Measurements from ENCODE around the gene MRPL50. TPM values are rescaled to one million over a fixed set of nuclear protein-coding genes. Genes with fewer than 3 reads are reported as not detected.

Gene MRPL50
- total RNA-seq, 1 experiment from 2014 or later, result 20.0 TPM

DNA sequence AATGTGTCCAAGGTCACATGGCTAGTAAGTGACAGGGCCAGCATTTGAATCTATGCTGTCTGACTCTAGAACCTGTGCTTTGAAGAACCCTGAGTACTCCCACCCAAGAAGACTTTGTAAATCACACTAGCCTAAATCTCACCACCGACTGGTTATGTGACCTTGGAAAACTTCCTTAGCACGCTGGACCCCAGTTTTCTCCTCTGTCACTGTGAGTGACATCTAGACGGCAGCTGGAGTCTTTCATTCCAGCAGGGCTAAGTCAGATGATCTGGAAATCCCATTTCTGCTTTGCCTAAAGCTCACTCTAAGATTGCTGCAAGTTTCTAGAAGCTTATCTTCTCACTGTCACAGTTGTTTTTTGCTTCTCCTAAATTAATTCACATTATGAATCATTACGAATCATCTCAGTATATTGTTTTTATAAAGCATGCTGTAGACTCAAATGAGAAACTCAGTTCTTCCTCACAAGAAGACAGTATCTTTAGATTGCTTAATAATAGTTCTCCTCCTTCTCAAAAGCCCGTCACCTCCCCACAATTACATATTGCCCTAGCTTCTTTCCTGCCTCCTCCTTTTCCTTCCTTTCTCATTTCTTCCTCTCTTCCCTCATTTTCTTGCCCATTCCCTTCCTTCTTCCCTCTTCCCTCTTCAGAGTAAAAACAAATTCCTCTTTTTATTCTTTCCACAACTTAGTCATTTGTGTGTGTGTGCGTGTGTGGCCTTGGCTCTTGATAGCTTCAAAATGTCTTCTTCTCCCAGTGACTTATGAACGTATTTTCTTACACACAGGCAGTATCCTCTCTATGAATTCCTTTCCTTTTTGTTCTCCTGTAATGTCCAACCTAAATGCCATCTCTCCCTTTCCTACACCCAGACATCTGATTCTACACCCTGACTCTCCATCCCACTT, 20.4 kb upstream of the MRPL50 start:
- H2BK120ac ChIP-seq (ENCODE audit: low read depth, low read length, poor library complexity, severe bottlenecking), result no peak overlapping the region
- H3K4me1 Mint-ChIP-seq, result peaks cover 2 to 4% of the 10 kb centered on the region in 2 experiments; a peak in 3 of 4 replicates
- no peaks in the 10 kb centered on the region for H3K23me2 ChIP-seq (ENCODE audit: insufficient read length, low read depth, low read length, poor library complexity, severe bottlenecking)
- no peaks in the 10 kb centered on the region for H3K27me3 ChIP-seq (ENCODE audit: insufficient read depth, low read length)
- DNase-seq, result no peak
- no peaks in the 10 kb centered on the region for H4K20me1 ChIP-seq (ENCODE audit: control insufficient read depth, insufficient read depth, insufficient read length)
- H3K9ac ChIP-seq (ENCODE audit: extremely low read depth, insufficient read length, low read length), result no peak overlapping the region
- H3K27ac Mint-ChIP-seq, result no peak overlapping the region
- no peak overlapping the region for H2AK5ac ChIP-seq (ENCODE audit: insufficient read length, low read length)
- H3K79me2 ChIP-seq (ENCODE audit: insufficient read depth, low read length), result no peaks in the 10 kb centered on the region
- H3K14ac ChIP-seq (ENCODE audit: insufficient read depth, low read length), result no peak overlapping the region
- TF ChIP-seq, protein P1, sequence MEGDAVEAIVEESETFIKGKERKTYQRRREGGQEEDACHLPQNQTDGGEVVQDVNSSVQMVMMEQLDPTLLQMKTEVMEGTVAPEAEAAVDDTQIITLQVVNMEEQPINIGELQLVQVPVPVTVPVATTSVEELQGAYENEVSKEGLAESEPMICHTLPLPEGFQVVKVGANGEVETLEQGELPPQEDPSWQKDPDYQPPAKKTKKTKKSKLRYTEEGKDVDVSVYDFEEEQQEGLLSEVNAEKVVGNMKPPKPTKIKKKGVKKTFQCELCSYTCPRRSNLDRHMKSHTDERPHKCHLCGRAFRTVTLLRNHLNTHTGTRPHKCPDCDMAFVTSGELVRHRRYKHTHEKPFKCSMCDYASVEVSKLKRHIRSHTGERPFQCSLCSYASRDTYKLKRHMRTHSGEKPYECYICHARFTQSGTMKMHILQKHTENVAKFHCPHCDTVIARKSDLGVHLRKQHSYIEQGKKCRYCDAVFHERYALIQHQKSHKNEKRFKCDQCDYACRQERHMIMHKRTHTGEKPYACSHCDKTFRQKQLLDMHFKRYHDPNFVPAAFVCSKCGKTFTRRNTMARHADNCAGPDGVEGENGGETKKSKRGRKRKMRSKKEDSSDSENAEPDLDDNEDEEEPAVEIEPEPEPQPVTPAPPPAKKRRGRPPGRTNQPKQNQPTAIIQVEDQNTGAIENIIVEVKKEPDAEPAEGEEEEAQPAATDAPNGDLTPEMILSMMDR (conservative IDR thresholded peaks at IDR 0.05), result no peak
- H2BK5ac ChIP-seq (ENCODE audit: insufficient read length, low read length), result no peak overlapping the region
- WGBS (ENCODE audit: extremely low coverage, insufficient read length, low lambda C conversion rate), result no CpG with 5 or more reads among the region's 7 CpGs
- no peak overlapping the region for H2BK12ac ChIP-seq (ENCODE audit: insufficient read length, low read depth, low read length)
- H3K27me3 Mint-ChIP-seq (ENCODE audit: low read depth), result peaks cover 7% of the 10 kb centered on the region
- H3T11ph ChIP-seq (ENCODE audit: low read length), result no peak overlapping the region
- H3K27ac ChIP-seq (ENCODE audit: insufficient read length, low read depth, low read length), result no peak overlapping the region
- H2AFZ ChIP-seq (ENCODE audit: low read length), result no peak overlapping the region
- H3K56ac ChIP-seq (ENCODE audit: insufficient read length, low read depth, low read length), result no peak overlapping the region
- no peak overlapping the region for H3K23ac ChIP-seq (ENCODE audit: insufficient read length, low read depth, low read length)
- H3K79me1 ChIP-seq (ENCODE audit: insufficient read depth, low read depth, low read length, poor library complexity, severe bottlenecking), result no peaks in the 10 kb centered on the region
- H3K18ac ChIP-seq (ENCODE audit: insufficient read length, low read depth, low read length), result no peak overlapping the region
- H3K4me1 ChIP-seq (ENCODE audit: insufficient read depth, low read length), result no peaks in the 10 kb centered on the region
- H3K36me3 Mint-ChIP-seq (ENCODE audit: insufficient read depth in 1 of 3, low read depth in 3 of 3), result peaks cover 0 to 2% (median 0%) of the 10 kb centered on the region in 3 experiments; a peak in 2 of 7 replicates
- peaks cover 0 to 3% of the 10 kb centered on the region in 2 experiments; a peak in 2 of 5 replicates for H3K9me3 Mint-ChIP-seq
- H3K4ac ChIP-seq (ENCODE audit: low read depth, low read length), result no peak overlapping the region
- no peak overlapping the region for H2BK15ac ChIP-seq (ENCODE audit: low read depth, low read length)
- H3K4me3 Mint-ChIP-seq, result no peak overlapping the region
- no peaks in the 10 kb centered on the region for H3K9me3 ChIP-seq (ENCODE audit: control insufficient read depth, low read depth, low read length)
- H2BK20ac ChIP-seq (ENCODE audit: low read depth, low read length, poor library complexity, severe bottlenecking), result no peak overlapping the region
- H4K8ac ChIP-seq (replicated peaks; ENCODE audit: insufficient read length, low read depth, low read length), result no peak overlapping the region
- no peak overlapping the region for H3K4me2 ChIP-seq (ENCODE audit: insufficient read depth, insufficient read length, low read length)
- H4K5ac ChIP-seq (ENCODE audit: insufficient read length, low read depth, low read length), result no peak overlapping the region
- no peak overlapping the region for H4K91ac ChIP-seq (ENCODE audit: insufficient read length, low read depth, low read length)

Data from H9 (cell line).